GM19351 (cell line): ENCODE data around the gene TRIM29.
"Not testable (repeated sequence)": the region's sequence is repeated elsewhere in the genome, so short reads cannot be mapped to it uniquely, and the experiment has no call there.

Experiments used
- ATAC-seq: cut with Tn5 transposase; IDR thresholded peaks from one replicate; pipeline ENCODE4 v1.9.1; 2021; ENCODE audit warnings: mild to moderate bottlenecking, moderate library complexity; ENCODE audit not compliant: unreplicated experiment

TRIM29 gene

DNA sequence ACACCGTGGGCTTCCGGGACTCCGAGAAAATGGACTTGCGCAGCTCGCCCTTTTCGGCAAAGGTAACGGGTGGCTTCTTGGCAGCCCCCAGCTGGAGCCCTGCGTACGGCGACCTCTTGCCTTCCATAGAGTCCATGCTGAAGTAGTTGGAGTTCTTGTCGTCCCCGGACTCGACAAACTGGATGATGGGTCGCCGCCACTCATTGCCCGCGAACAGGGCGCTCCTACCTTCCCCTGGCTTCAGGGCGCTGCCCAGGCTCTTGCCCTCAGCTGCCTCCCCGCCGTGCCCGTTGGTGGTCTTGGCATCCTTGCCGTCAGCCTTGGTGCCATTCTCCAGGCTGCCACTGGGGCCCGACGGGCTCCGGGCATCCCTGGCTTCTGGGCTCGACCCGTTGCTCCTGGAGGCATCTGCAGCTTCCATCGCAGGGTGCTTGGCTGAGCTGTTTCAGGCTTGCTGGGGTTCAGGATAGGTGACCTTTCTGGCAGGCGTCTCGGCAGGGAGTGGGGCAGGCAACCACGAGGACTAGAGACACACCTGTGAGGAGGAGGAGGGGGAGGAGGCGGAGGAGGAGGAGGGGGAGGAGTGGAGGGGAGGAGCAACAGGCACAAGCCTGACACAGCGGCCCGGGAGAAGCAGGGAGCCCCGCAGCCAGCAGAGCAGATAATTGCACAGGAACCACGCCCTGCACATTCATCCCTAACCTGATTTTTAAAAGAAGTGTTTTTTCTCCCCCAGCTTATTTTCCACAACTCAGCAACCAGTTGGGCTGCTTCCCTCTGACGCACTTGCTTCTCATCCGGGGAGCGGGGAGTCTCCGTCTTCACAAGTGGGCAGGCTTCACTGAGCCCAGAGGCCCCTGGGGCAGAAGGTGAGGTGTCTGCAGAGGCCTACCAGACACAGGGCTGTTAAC lies at the start of gene TRIM29:
Gene TRIM29, minus strand, starts transcription at position 503 of the 911 bp plus-strand sequence. Its CDS starts 82 bp downstream, at position 421.
- no peak for ATAC-seq

DNA sequence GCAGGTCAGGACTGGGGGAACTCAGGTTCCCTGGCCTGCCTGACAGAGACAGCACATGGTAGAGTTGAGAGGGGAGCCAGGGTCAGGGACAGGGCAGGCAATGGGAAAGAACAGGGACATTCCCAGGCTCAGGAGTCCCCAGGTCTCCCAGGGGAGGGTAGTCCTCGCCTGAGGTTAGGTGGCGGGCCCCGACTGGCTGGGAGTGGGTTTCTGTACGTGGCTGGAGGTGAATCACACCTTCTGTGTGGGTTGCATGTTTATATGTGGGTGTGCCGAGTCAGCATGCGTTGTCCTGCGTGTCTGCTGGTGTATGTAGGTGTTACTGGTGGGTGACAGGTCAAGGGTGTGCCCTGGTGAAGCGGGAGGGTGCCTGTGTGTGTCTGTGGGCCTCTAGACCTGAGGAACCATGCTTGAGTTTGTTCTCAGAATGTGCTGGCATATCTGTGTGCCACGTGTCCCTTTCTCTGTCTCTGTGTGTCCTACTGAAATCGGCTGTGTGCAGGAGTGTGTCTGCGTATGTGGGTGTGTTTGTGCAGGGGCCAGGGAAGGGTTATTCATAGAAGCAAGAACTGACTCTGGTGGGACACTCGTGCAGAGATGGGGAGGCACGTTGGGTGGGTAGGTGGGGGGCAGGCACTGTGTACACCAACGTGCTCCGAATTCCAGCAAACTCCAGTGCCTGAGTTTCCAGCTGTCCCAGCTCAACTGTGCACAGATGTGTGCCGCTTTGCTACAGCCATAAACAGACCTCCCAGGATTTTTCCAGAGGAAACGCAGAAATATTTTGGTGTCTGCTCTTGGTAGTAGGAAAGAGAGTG lies 49.1 kb upstream of the TRIM29 start:
- ATAC-seq: peak; percentile 49

- no peak for ATAC-seq
Observed at GRCh38 chr11:120186456-120186773, 48.5 kb upstream of the TRIM29 start.

- no peak for ATAC-seq
Observed at GRCh38 chr11:120185706-120186455, 48.0 kb upstream of the TRIM29 start.

DNA sequence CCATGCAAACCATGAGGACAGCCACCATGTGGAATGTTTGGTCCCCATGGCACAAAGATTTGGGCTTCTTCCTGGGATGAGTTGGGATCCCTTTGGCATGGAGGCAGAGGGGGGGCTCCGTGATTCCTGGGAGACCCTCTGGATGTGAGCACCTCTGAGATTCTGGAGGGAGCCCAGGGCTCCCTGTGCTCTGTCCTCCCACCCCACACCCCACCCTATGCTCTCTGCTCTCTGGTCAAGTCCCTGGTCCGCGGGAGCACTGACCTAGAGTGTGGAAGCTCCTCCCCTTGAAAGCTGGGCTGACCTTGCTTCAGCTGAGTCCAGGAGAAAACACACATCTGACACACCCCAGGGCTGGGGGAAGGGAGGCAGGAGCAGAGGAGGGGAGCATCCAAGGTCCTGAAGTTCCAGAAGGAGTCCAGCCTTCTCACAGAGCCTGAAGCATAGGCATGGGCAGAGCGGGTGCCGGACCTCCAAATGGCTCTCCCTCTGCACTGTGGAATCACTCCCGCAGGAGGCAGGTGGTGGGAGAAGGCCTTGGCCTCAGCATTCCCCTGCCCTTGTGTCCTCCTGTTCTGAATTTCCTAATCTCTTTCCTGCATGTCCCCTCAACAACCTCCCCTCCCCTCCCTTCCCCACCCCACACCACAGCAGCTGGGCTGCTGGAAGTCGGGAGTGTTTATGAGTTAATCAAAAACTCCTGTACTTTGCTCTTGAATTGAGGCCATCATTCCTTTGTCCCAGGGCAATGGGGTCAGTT lies 47.2 kb upstream of the TRIM29 start:
- no peak for ATAC-seq

DNA sequence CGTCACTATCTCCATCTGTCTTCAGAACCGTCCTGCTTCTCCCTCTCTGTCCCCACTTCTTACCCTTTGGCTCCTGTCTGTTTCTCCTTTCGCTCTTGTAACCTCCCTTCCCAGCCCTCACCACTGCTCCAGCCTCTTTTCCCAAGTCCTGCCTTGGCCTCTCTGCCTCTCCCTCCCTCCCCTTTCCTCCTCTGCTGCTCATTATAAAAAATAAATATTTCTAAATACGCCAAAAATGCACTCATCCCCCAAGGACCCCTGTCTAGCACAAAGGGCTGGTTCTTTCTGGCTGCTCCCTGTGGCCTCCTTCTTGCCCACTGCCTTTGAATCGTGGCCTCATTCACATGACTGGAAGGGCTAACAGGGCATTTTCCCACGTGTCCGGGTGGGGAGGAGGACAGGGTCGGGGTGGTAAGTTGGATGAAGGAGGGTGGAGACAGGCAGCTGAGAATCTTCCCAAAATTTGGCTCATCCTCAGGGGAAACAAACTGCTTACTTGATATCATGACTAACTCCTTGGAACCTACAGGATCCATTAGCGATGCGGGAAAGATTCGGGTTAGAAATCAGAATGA lies 46.5 kb upstream of the TRIM29 start:
- no peak for ATAC-seq

DNA sequence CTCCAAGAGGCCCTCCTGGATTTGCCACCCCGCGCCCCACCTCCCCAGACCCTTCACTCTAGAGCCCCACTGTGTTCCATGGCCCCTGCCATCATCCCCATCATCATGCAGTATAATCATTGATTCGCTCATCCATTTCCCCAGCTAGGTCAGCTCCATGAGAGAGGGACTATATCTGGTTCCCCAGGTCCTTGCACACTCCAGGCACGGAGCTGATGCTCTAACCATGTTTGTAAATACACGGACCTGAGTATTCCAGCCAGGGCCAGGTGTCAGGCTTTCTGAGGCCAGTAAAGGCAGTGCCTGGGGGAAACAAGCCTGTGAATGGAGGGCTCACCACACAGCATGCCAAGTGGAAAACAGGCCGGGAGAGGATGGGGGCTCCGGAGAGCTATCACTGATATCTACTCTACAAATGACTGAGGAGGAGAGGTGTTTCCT lies 45.8 kb upstream of the TRIM29 start:
- ATAC-seq: no peak

DNA sequence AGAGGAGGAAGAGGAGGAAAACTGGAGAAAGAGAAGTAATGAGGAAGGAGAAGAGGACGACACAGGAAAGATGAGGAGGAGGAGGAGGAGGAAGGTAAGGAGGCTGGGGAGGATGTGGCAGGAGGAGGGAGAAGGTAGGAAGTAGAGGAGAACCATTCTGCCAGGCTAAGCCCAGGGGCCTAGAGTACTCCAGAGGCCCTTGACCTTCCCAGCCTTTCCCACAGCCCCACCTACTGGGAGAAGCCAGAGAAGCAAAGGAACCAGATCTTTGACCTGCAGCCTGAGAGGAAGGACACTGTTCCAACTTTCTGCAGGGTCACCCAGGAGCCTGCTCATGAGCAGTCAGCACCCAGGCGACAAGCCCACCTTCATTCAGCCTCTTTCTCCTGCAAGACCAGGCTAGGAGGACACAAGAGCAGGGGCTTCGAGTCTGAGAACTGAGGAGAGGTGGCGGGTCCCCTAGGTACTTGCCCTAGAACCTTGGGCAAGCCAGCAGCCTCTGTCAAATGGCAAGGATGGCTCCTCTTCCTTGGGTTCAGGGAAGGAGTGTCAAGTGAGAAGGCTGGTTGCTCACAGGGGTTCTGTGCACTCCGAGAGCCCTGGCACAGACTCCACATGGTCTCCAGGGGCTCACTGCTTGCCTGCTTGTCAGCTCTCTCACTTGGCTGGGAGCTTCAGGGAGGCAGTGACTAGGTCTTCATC lies 45.0 kb upstream of the TRIM29 start:
- no peak for ATAC-seq

DNA sequence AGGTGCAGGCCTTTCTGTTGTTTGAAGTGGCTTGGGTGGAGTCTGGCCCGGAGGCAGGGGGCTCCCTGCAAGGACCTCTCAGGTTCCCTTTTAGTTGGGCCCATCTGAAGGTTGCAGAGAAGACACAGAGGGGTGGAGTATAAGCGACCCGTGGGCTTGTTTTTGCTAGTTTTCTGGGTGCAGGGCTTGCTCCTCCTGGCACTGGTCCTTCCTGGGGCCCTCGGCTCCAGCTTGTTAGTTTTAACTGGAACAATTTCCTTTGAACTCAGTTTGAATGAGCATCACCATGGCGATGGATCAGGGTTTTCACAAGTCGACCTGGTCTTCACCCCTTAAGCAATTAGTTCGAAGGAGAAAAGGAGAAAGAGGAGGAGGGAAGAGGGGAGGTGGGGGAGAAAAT lies 44.5 kb upstream of the TRIM29 start:
- ATAC-seq: no peak

DNA sequence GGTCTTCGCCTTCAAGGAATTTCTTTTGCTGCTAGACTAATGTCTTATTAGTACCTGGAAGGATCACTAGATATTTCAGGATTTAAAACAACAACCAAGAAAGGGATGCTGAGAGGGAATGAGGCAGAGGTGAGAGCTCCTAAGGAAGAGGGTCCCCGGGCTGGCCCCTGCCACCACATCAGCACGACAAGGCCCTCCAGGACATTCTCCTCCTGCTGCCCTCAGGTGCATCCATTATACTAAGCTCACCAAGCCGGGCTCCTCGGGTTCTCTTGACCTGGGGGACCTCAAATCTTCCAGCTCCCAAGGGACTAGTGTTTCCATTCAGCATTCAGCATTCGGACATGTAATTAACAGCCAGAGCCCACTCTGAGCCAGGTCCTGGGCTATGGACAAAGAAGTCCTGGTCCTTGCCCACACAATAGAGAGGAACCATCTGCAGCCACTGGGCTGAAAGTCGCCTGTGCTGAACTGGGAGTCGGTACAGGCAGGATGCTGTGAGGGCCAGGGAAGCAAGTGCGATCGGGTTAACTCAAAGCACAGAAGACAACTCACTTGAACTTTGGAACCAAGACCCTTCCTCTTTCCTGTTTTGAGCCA lies 43.6 kb upstream of the TRIM29 start:
- ATAC-seq: no peak

DNA sequence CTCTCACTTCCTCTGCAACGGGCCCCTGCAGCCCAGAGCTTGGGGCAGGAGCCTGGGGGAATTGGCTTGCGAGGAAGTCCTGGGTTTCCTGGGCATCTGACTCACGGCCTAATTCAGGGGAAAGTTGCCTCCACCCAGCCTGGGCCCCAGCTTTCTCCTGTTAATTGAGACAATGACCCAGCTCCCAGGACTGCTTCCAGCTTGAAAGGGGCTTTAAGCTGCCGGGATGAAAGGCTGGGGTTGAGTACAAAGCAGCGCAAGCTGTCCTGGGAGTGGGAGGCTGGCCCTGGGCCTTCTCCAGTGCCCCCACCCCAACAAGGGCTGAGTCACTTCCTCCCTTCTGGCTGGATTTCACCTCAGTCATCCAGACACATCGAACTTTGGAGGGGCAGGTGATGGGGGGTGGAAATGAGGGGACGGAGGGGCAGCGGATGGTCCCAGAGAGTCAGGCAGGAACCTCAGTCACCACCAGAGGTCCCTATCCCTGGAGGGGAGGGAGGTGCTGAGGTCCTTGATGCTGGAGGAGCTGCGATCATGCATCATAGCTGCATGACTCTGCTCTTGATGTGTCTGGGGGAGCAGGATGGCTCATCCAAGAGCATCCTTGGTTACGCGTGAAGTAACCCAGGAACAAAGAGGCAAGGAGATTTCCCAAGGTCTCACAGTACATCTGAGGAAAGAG lies 42.8 kb upstream of the TRIM29 start:
- ATAC-seq: no peak

- not testable (repeated sequence) for ATAC-seq
Observed at GRCh38 chr11:120180063-120180462, 42.1 kb upstream of the TRIM29 start.

GRCh38 chr11:120179057-120179672 lies 41.3 kb upstream of the TRIM29 start:
- no peak for ATAC-seq

DNA sequence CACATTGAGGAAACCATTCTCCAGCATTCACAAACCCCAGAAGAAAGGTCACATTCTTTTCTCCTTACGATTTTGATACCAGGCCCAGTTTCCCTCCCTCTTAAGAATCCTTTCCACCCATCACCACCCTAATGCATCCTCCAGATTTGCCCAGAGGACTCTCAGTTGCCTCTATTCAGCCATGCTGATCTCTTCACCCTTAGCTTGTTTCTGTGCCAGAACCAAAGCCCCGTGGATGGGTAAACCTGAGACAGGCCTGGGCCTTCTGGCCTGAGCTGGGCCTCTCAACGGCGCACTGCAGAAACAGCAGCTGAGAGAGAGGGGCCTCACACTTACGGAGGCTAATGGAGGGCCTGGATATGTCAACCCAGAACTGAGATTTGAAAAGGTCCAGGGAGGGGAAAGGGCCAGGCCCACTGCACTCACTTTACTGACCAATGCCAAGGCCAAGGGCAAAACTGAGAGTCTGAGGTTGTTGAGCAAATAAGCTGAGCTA lies 40.7 kb upstream of the TRIM29 start:
- ATAC-seq: no peak

- ATAC-seq: no peak
Observed at GRCh38 chr11:120174866-120175265, 37.0 kb upstream of the TRIM29 start.

DNA sequence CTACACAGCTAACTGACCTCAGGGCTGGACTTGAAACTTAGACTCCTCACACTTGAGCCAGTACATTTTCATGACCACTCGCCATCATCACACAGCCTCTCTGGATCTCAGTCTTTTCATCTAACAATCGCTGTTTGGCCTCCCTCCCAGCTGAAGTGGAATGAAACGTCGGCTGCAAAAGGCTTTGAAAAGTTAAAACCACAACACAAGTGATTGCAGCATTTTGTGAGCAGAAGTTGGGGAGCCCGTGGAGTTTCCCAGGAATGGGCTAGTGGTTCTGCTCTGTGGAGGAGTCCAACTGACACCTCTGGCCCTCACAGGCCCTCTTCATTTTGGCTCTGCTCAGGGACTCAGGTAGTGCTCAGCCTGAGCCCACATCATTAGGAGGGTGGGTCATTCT lies 35.9 kb upstream of the TRIM29 start:
- ATAC-seq: no peak

DNA sequence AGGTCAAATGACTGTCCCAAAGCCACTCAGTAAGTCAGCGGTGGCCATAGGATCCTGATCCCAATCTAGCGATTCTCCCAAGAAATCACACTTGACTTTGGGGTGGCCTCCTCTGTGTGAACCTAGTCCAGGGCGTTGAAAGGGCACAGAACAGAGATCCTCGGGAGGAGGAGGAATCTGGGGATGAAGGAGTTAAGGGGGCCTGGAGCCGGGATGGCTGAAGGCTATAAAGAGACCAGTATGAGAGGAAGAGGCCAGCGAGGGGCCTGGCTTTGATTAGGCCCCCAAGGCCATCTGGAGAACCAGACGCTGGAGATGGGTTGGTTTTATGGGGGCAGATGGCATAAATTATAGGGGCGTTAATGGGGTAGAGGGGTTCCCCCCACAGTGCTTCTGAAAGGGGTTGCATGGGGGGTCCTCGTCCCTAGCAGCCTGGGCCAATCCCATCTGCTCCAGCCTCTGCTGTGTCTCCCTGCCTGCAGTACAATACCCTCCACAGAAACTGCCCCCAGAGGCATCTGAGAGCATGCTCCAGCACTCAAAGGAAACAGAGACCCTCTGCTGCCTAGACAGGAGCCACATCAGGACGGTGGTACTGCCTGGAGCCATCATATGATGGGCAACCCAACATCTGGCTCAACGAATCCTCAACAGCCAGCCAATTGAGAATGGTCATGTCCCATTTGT lies 35.2 kb upstream of the TRIM29 start:
- no peak for ATAC-seq
